GM19025 (cell line): Measurements from ENCODE around the gene RAD17.
"Not testable (repeated sequence)": the region's sequence is repeated elsewhere in the genome, so short reads cannot be mapped to it uniquely, and the experiment has no call there.

Experiments used
- ATAC-seq: cut with Tn5 transposase; IDR thresholded peaks from one replicate; pipeline ENCODE4 v1.9.1; 2021; ENCODE audit warnings: mild to moderate bottlenecking, low read depth, moderate library complexity; ENCODE audit not compliant: unreplicated experiment

RAD17 gene

DNA sequence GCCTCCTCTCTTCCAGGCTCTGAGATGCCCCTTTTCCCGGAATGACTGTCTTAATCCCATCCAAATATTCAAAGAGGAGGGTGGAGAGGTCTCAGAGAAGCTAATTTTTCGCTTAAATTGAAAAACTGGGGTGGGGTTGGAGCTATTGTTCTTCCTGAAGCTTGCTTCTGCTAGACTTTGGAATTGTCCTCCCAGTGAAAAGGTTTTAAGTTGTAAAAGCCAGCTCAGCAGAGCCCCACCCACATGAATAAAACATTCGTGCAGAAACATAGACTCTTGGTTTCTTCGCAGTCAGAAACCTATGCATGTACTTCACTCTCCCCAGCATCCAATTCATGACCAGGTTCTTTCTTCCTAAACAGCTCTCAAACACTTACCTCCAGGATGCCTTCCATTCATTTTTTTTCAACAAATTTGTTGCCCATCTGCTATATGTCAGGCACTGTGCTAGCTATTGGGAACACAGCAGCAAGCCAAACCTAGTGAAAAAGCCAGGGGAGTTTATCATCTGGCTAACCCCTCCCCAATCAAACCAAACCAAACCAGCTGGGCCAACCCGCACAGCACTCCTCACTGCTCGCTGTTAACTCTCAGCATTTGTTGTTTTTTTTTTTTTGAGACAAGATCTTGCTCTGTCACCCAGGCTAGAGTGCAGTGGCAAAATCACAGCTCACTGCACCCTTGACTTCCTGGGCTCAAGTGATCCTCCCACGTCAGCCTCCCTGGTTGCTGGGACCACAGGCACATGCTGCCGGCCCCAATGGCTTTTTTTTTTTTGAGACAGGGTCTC lies 85.0 kb downstream of the RAD17 start:
- ATAC-seq: no peak

GRCh38 chr5:69455428-69455988 lies 85.9 kb downstream of the RAD17 start:
- ATAC-seq: not testable (repeated sequence)

- no peak for ATAC-seq
These were observed 92.6 kb downstream of the RAD17 start for GRCh38 chr5:69462170-69462569.
